ENCODE measurements around the gene CLMN.

GRCh38 chr14:95167177-95167576 is 152.5 kb downstream of the CLMN start:
- no peak for TF ChIP-seq CTCF (IDR thresholded peaks at IDR 0.05; ENCODE audit: poor library complexity, severe bottlenecking)
- no peak for TF ChIP-seq POLR2AphosphoS5 (IDR thresholded peaks at IDR 0.05)
- TF ChIP-seq REST (IDR thresholded peaks at IDR 0.05; ENCODE audit: borderline replicate concordance) = no peak
- no peak for TF ChIP-seq EZH2 (IDR thresholded peaks at IDR 0.05; ENCODE audit: borderline replicate concordance, insufficient read depth, low read length, poor library complexity, severe bottlenecking)
- TF ChIP-seq TAF1 (IDR thresholded peaks at IDR 0.05; ENCODE audit: low read depth) = no peak
- no peak for TF ChIP-seq RAD21 (conservative IDR thresholded peaks at IDR 0.05)

Measured in neural cell (in vitro differentiated cells).